ENCODE results near the gene SH3GL2. TPM values are rescaled to one million over a fixed set of nuclear protein-coding genes. Genes with fewer than 3 reads are reported as not detected.

Gene SH3GL2
- total and polyA plus RNA-seq, 2 donors (not counting 3 experiments of a cell fraction or from before 2014, with no cell fraction given) = 0.12 TPM; not detected in 1

- Histone ChIP-seq H3K4me2 (ENCODE audit: insufficient read depth, low read length) (no peak overlapping the region), H3K9me3 (replicated peaks; ENCODE audit: control insufficient read depth, insufficient read depth, low read length) (no peaks in the 10 kb centered on the region), H4K20me1 (replicated peaks; ENCODE audit: control insufficient read depth, extremely low read depth, insufficient read depth, low read length) (no peaks in the 10 kb centered on the region), H3K9me1 (replicated peaks; ENCODE audit: control insufficient read depth, extremely low read depth, insufficient read depth, low read length) (no peaks in the 10 kb centered on the region), H3K4me1 (ENCODE audit: control insufficient read depth, extremely low read depth, insufficient read depth, low read length) (no peaks in the 10 kb centered on the region), H3K27me3 (ENCODE audit: control insufficient read depth in 2 of 2, insufficient read depth in 2 of 2, low read length in 2 of 2) (no peaks in the 10 kb centered on the region), H3K79me2 (ENCODE audit: control insufficient read depth, insufficient read depth, low read length) (no peaks in the 10 kb centered on the region), H3K27ac (ENCODE audit: insufficient read depth, low read depth, low read length) (no peak overlapping the region), H3K9ac (replicated peaks; ENCODE audit: extremely low read depth, insufficient read depth, low read length) (no peak overlapping the region), H3K4me3 (replicated peaks in 1 of 3; ENCODE audit: insufficient read depth in 1 of 3, low read depth in 1 of 3, low read length in 3 of 3) (no peak overlapping the region), H2AFZ (ENCODE audit: low read depth, low read length) (no peak overlapping the region), H3K36me3 (ENCODE audit: control insufficient read depth in 2 of 2, extremely low read depth in 1 of 2, insufficient read depth in 2 of 2, low read length in 2 of 2) (no peaks in the 10 kb centered on the region)
- CTCF ChIA-PET = no interaction called here
- TF ChIP-seq POLR2A (IDR thresholded peaks at IDR 0.05; ENCODE audit: low read depth, low read length) (no peak), MAX (IDR thresholded peaks at IDR 0.05; ENCODE audit: insufficient read depth, insufficient read length) (no peak)
- no peak for FAIRE-seq
- intact Hi-C loops (cut with micrococcal nuclease) (no loop called here), dilution Hi-C loops (cut with MboI; ENCODE audit: extremely low pct_ligation_motif_present, low sequenced_read_pairs) (no loop called here)
- no TSS peak for BruUV-seq (replicated peaks)
- no peak for DNase-seq (ENCODE audit: low read depth, low spot score)
- POLR2A ChIA-PET = no interaction called here
Observed at GRCh38 chr9:17739022-17739421, 160.2 kb downstream of the SH3GL2 start.

- DNase-seq (ENCODE audit: low read depth, low spot score) (no peak), FAIRE-seq (no peak)
- H3K9ac ChIP-seq (replicated peaks; ENCODE audit: extremely low read depth, insufficient read depth, low read length) = no peak overlapping the region
- intact Hi-C loops (cut with micrococcal nuclease) (no loop called here), dilution Hi-C loops (cut with MboI; ENCODE audit: extremely low pct_ligation_motif_present, low sequenced_read_pairs) (no loop called here)
- no peak overlapping the region for H3K27ac ChIP-seq (ENCODE audit: insufficient read depth, low read depth, low read length)
- H3K9me1 ChIP-seq (replicated peaks; ENCODE audit: control insufficient read depth, extremely low read depth, insufficient read depth, low read length) = no peaks in the 10 kb centered on the region
- ChIA-PET POLR2A (no interaction called here), CTCF (no interaction called here)
- H3K4me1 ChIP-seq (ENCODE audit: control insufficient read depth, extremely low read depth, insufficient read depth, low read length) = no peaks in the 10 kb centered on the region
- no peak overlapping the region for H3K4me2 ChIP-seq (ENCODE audit: insufficient read depth, low read length)
- H3K9me3 ChIP-seq (replicated peaks; ENCODE audit: control insufficient read depth, insufficient read depth, low read length) = no peaks in the 10 kb centered on the region
- BruUV-seq (replicated peaks) = no TSS peak
- no peak overlapping the region for H2AFZ ChIP-seq (ENCODE audit: low read depth, low read length)
- no peaks in the 10 kb centered on the region for H3K79me2 ChIP-seq (ENCODE audit: control insufficient read depth, insufficient read depth, low read length)
- no peaks in the 10 kb centered on the region for H3K36me3 ChIP-seq (ENCODE audit: control insufficient read depth in 2 of 2, extremely low read depth in 1 of 2, insufficient read depth in 2 of 2, low read length in 2 of 2)
- TF ChIP-seq GATA2 (IDR thresholded peaks at IDR 0.05; ENCODE audit: insufficient read depth, insufficient read length, low read depth, low read length) (no peak), EZH2 (IDR thresholded peaks at IDR 0.05; ENCODE audit: borderline replicate concordance, low read depth, low read length, severe bottlenecking) (no peak), MAX (IDR thresholded peaks at IDR 0.05; ENCODE audit: insufficient read depth, insufficient read length) (no peak), MYC (IDR thresholded peaks at IDR 0.05; ENCODE audit: low read depth, low read length) (no peak), POLR2AphosphoS5 (IDR thresholded peaks at IDR 0.05; ENCODE audit: insufficient read depth, low read depth, low read length) (no peak), FOS (IDR thresholded peaks at IDR 0.05; ENCODE audit: borderline replicate concordance, insufficient read depth, low read length) (no peak), POLR2A (IDR thresholded peaks at IDR 0.05; ENCODE audit: low read depth, low read length) (no peak), JUN (IDR thresholded peaks at IDR 0.05; ENCODE audit: borderline replicate concordance, insufficient read depth, insufficient read length, low read depth) (no peak)
- TF ChIP-seq, protein P1, sequence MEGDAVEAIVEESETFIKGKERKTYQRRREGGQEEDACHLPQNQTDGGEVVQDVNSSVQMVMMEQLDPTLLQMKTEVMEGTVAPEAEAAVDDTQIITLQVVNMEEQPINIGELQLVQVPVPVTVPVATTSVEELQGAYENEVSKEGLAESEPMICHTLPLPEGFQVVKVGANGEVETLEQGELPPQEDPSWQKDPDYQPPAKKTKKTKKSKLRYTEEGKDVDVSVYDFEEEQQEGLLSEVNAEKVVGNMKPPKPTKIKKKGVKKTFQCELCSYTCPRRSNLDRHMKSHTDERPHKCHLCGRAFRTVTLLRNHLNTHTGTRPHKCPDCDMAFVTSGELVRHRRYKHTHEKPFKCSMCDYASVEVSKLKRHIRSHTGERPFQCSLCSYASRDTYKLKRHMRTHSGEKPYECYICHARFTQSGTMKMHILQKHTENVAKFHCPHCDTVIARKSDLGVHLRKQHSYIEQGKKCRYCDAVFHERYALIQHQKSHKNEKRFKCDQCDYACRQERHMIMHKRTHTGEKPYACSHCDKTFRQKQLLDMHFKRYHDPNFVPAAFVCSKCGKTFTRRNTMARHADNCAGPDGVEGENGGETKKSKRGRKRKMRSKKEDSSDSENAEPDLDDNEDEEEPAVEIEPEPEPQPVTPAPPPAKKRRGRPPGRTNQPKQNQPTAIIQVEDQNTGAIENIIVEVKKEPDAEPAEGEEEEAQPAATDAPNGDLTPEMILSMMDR (IDR thresholded peaks at IDR 0.05; ENCODE audit: extremely low read depth in 1 of 2, insufficient read depth in 1 of 2, low read depth in 1 of 2, low read length in 2 of 2) = no peak
- no peaks in the 10 kb centered on the region for H4K20me1 ChIP-seq (replicated peaks; ENCODE audit: control insufficient read depth, extremely low read depth, insufficient read depth, low read length)
- no peak overlapping the region for H3K4me3 ChIP-seq (replicated peaks in 1 of 3; ENCODE audit: insufficient read depth in 1 of 3, low read depth in 1 of 3, low read length in 3 of 3)
- no peaks in the 10 kb centered on the region for H3K27me3 ChIP-seq (ENCODE audit: control insufficient read depth in 2 of 2, insufficient read depth in 2 of 2, low read length in 2 of 2)
Observed at GRCh38 chr9:17739736-17740135, 160.9 kb downstream of the SH3GL2 start.
